GM19023 (cell line): ENCODE measurements around the gene TMEM198.

ENCODE experiments used
- ATAC-seq: cut with Tn5 transposase; IDR thresholded peaks from one replicate; pipeline ENCODE4 v1.9.1; 2021; ENCODE audit warnings: mild to moderate bottlenecking, moderate library complexity; ENCODE audit not compliant: unreplicated experiment

TMEM198 gene

GRCh38 chr2:219542931-219543595, 765 bp upstream of the TMEM198 start:
- ATAC-seq = peak; percentile 39

GRCh38 chr2:219544567-219544966, 739 bp downstream of the TMEM198 start:
- ATAC-seq = no peak

- ATAC-seq = no peak
These were observed 1.6 kb downstream of the TMEM198 start for GRCh38 chr2:219545295-219545942.

GRCh38 chr2:219545943-219546352, 2.1 kb downstream of the TMEM198 start:
- no peak for ATAC-seq

- ATAC-seq = no peak
These were observed 3.8 kb downstream of the TMEM198 start for GRCh38 chr2:219547621-219548020.

- no peak for ATAC-seq
These were observed 5.2 kb downstream of the TMEM198 start for GRCh38 chr2:219548990-219549389.

- no peak for ATAC-seq
These were observed 5.8 kb downstream of the TMEM198 start for GRCh38 chr2:219549619-219550018.

- peak; percentile 3 for ATAC-seq
These were observed 7.9 kb downstream of the TMEM198 start for GRCh38 chr2:219551441-219552381.

- ATAC-seq = peak; percentile 91
These were observed 8.7 kb downstream of the TMEM198 start for GRCh38 chr2:219552382-219553167.

- no peak for ATAC-seq
These were observed 9.3 kb downstream of the TMEM198 start for GRCh38 chr2:219553168-219553417.

GRCh38 chr2:219553463-219553963, 9.7 kb downstream of the TMEM198 start:
- ATAC-seq = no peak

- ATAC-seq = no peak
These were observed 10.5 kb downstream of the TMEM198 start for GRCh38 chr2:219554350-219554749.

- no peak for ATAC-seq
These were observed 12.1 kb downstream of the TMEM198 start for GRCh38 chr2:219555956-219556355.

- ATAC-seq = no peak
These were observed 12.6 kb downstream of the TMEM198 start for GRCh38 chr2:219556413-219556812.

GRCh38 chr2:219557320-219557719, 13.5 kb downstream of the TMEM198 start:
- no peak for ATAC-seq

GRCh38 chr2:219557791-219558785, 14.3 kb downstream of the TMEM198 start:
- ATAC-seq = no peak

GRCh38 chr2:219559156-219559915, 15.5 kb downstream of the TMEM198 start:
- no peak for ATAC-seq

- ATAC-seq = no peak
These were observed 16.4 kb downstream of the TMEM198 start for GRCh38 chr2:219560037-219560892.
